Skeletal muscle tissue (tissue), 5 donors: ENCODE results near the gene CCSAP. TPM values are rescaled to one million over a fixed set of nuclear protein-coding genes. Genes with fewer than 3 reads are reported as not detected.

Experiments
- H3K27ac ChIP-seq: one replicate; pipeline ENCODE4 v1.7.0; 2013; ENCODE audit warnings: mild to moderate bottlenecking, low read depth, low read length, inconsistent platforms
- H3K27me3 ChIP-seq, 3 donors: one replicate each; pipeline ENCODE4 v1.7.0; 2013; ENCODE audit warnings: low read length in 3 of 3; ENCODE audit not compliant: control insufficient read depth in 3 of 3, insufficient read depth in 3 of 3
- H3K36me3 ChIP-seq, 3 donors: one replicate each; pipeline ENCODE4 v1.7.0; 2013; ENCODE audit warnings: low read length in 3 of 3; ENCODE audit not compliant: control insufficient read depth in 3 of 3, insufficient read depth in 3 of 3
- H3K4me1 ChIP-seq, 3 donors: one replicate each; pipeline ENCODE4 v1.7.0; 2013; ENCODE audit warnings: low read length in 3 of 3, mild to moderate bottlenecking in 3 of 3; ENCODE audit not compliant: control insufficient read depth in 3 of 3, insufficient read depth in 3 of 3
- H3K4me3 ChIP-seq, 3 donors: one replicate each; pipeline ENCODE4 v1.7.0; 2013; ENCODE audit warnings: low read length in 3 of 3
- H3K9ac ChIP-seq, 3 donors: one replicate each; pipeline ENCODE4 v1.7.0; 2013; ENCODE audit warnings: low read length in 3 of 3, mild to moderate bottlenecking in 3 of 3, moderate library complexity in 2 of 3, low read depth in 1 of 3
- H3K9me3 ChIP-seq, 3 donors: one replicate each; pipeline ENCODE4 v1.7.0; 2013; ENCODE audit warnings: low read length in 3 of 3; ENCODE audit not compliant: control insufficient read depth in 3 of 3
- small RNA-seq: library from RNA; depleted of rRNA; stranded (forward); fragments of <200 nt; gene quantifications from one replicate; pipeline ENCODE3, GENCODE V24; 2014
- total RNA-seq: library from RNA; depleted of rRNA; stranded (reverse); fragments of >200 nt; gene quantifications from one replicate; pipeline ENCODE4 v1.2.3, GENCODE V29; 2014
- donor health status: Osteomylitis.

CCSAP gene
- total RNA-seq, 1 donor from 2014 or later = 5.2 TPM

DNA sequence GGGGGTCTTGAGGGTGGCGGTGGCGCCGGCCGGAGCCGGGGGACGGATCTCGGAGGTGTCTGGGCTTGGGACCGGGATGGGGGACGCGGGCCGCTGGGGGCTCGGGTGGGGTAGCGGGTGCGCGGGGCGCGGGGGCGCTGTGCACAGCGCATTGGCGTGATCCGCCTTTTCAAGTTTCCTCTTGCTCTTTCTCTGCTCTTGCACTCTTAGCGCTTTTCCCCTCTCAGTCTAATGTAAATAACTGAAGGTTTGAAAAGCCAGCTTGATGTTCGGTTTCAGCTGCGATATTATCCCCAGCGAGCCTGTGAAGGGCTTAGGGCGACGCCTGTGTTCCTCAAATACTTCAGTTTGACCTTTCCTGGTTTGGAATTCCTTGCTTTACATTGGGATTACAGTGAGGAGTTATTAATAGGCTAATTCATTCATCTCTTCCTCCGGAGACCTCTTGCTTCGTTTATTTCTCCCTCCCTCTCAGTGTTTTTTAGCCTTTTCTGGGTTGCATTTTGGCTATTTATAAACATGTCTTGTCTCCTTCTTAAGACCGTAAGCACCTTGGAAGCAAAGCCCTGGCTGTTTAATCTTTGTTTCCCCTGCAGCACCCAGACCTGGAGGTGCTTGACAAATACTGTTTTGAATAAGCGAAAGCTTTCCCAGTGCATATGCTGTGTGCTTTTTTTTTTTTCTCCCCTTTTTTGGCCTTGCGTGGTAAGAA is 71.2 kb downstream of the CCSAP start:
- Histone ChIP-seq H3K9me3 (no peaks in the 10 kb centered on the region), H3K4me3 (peak overlapping the region; percentile 76 to 82 (median 79)), H3K4me1 (peaks cover 30 to 46% (median 35%) of the 10 kb centered on the region in 3 donors), H3K27ac (peak overlapping the region; percentile 61), H3K9ac (peak overlapping the region; percentile 79 to 93 (median 80)), H3K27me3 (no peaks in the 10 kb centered on the region), H3K36me3 (peaks cover 0 to 2% (median 0%) of the 10 kb centered on the region in 3 donors)

Small RNA genes lying within 50 kb of the gene (small RNA-seq; reads per million reads assigned to genes)
- gene RNU6-180P = not detected

Other genes starting within 250 kb of the CCSAP start
- gene RAB4A, start 71.9 kb downstream of the CCSAP start, total RNA-seq = 25.1 TPM
- 2,324 TPM for gene ACTA1, start 91.0 kb upstream of the CCSAP start, total RNA-seq
- gene NUP133, start 165.3 kb upstream of the CCSAP start, total RNA-seq = 44.4 TPM
- gene ABCB10, start 215.7 kb upstream of the CCSAP start, total RNA-seq = 11.5 TPM